NB4 (cell line): Measurements from ENCODE around the gene TFAP2C.

ENCODE experiments used
- MYC ChIP-seq: IDR thresholded peaks from 2 replicates; pipeline ENCODE4 v1.6.1; 2011; ENCODE audit warnings: low read depth, low read length
- POLR2A ChIP-seq: IDR thresholded peaks from 2 replicates; pipeline ENCODE4 v1.6.1; 2011; ENCODE audit warnings: mild to moderate bottlenecking; ENCODE audit not compliant: insufficient read length; ENCODE audit errors: extremely low read depth
- TF ChIP-seq, protein P1 (sequence below): IDR thresholded peaks from one replicate; pipeline ENCODE4 v1.5.1; 2012; ENCODE audit warnings: low read depth, low read length

DNA sequence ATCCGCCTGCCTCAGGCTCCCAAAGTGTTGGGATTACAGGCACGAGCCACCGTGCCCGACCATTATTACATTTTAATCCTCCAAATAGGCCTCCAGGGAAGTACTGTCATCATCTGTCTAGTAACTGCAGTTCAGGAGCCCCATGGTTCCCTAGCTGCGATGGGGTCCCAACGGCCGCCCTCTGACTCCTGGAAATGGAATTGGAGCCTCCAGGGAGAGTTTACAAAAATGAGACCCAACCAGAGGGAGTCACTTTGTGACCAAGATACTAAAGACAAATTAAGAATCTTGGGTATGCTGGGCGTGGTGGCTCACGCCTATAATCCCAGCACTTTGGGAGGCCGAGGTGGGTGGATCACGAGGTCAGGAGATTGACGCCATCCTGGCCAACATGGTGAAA lies 36.7 kb downstream of the TFAP2C start:
- no peak for TF ChIP-seq POLR2A
- TF ChIP-seq, protein P1, sequence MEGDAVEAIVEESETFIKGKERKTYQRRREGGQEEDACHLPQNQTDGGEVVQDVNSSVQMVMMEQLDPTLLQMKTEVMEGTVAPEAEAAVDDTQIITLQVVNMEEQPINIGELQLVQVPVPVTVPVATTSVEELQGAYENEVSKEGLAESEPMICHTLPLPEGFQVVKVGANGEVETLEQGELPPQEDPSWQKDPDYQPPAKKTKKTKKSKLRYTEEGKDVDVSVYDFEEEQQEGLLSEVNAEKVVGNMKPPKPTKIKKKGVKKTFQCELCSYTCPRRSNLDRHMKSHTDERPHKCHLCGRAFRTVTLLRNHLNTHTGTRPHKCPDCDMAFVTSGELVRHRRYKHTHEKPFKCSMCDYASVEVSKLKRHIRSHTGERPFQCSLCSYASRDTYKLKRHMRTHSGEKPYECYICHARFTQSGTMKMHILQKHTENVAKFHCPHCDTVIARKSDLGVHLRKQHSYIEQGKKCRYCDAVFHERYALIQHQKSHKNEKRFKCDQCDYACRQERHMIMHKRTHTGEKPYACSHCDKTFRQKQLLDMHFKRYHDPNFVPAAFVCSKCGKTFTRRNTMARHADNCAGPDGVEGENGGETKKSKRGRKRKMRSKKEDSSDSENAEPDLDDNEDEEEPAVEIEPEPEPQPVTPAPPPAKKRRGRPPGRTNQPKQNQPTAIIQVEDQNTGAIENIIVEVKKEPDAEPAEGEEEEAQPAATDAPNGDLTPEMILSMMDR, result no peak
- no peak for TF ChIP-seq MYC
